HL-60 (cell line): ENCODE results near the gene TGM4.

Experiments used
- REST ChIP-seq: IDR thresholded peaks from 2 replicates; pipeline ENCODE4 v1.6.1; 2012; ENCODE audit warnings: low read depth; ENCODE audit not compliant: insufficient replicate concordance
- TF ChIP-seq, protein P1 (sequence below): IDR thresholded peaks from one replicate; pipeline ENCODE4 v1.5.1; 2011; ENCODE audit warnings: low read length, control low read depth, inconsistent platforms; ENCODE audit not compliant: insufficient read depth

GRCh38 chr3:44932271-44932670 is 57.9 kb downstream of the TGM4 start:
- TF ChIP-seq, protein P1, sequence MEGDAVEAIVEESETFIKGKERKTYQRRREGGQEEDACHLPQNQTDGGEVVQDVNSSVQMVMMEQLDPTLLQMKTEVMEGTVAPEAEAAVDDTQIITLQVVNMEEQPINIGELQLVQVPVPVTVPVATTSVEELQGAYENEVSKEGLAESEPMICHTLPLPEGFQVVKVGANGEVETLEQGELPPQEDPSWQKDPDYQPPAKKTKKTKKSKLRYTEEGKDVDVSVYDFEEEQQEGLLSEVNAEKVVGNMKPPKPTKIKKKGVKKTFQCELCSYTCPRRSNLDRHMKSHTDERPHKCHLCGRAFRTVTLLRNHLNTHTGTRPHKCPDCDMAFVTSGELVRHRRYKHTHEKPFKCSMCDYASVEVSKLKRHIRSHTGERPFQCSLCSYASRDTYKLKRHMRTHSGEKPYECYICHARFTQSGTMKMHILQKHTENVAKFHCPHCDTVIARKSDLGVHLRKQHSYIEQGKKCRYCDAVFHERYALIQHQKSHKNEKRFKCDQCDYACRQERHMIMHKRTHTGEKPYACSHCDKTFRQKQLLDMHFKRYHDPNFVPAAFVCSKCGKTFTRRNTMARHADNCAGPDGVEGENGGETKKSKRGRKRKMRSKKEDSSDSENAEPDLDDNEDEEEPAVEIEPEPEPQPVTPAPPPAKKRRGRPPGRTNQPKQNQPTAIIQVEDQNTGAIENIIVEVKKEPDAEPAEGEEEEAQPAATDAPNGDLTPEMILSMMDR, result no peak
- no peak for TF ChIP-seq REST
